ENCODE results near the gene NUDC. TPM values are rescaled to one million over a fixed set of nuclear protein-coding genes. Genes with fewer than 3 reads are reported as not detected.
"Not testable (repeated sequence)": the region's sequence is repeated elsewhere in the genome, so short reads cannot be mapped to it uniquely, and the experiment has no call there.

Gene NUDC
- 40.7 and 43.7 TPM in 2 replicates for polyA plus RNA-seq (2011; rRNA removed)
- polyA minus RNA-seq (2011; rRNA and poly(A)+ RNA removed), result 16.2 and 19.3 TPM in 2 replicates

DNA sequence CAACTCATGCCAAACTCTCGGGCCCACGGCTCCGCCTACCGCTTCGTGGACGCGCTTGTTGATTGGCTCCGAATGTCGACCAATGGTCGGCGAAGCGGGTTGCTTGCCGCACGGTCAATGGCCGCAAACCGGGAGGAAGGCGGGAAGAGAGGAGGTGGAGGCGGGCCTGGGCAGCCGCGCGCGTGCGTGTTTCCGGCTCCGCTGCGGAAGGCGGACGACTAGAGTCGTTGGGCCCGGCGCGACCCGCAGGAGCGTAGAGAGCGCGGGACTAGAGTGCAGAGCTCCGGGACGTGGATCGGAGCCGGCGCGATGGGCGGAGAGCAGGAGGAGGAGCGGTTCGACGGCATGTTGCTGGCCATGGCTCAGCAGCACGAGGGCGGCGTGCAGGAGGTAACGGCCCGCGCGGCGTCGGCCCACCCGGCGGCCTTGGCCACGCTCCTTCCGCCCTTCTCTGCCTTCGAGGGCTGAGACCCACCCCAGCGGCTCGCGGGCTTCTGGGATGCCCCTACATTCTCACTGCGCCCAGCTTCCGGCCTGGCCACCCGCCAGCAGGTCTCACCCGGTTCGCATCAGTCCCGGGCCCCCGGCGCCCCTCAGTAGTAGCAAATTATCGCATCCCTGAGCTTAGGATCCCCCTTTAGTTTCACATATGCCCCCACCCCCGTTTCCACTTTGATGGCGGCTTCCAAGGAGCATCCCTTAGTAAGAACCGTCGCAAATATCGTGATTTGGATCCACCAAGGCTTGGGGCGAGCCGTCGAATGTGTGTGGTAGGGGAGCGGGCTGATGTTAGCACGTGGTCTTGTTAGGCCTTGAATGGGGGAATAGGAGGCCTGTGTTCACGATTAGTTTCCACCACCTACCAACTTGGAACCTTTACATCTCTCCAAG, at the start of gene NUDC:
NUDC (plus strand) TSS at position 204 of the 891 bp plus-strand sequence; CDS start at position 310, 106 bp downstream.
- TF ChIP-seq CTCF (IDR thresholded peaks at IDR 0.05; ENCODE audit: insufficient read depth, low read depth, low read length), result no peak
- DNase-seq (ENCODE audit: low read depth), result peak; percentile 89

DNA sequence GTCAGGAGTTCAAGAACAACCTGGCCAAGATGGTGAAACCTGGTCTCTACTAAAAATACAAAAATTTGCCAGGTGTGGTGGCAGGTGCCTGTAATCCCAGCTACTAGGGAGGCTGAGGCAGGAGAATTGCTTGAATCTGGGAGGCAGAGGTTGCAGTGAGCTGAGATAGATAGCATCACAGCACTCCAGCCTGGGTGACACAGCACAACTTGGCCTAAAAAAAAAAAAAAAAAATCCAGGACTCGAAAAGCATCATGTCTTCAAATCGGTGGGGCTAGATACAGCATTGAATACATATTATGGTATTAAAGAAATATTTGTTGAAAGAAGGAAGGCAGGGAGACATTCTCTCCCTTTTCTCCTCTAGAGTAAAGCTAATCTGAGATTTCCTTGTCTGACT, 48.4 kb upstream of the NUDC start:
- H3K36me3 ChIP-seq (ENCODE audit: control insufficient read depth, insufficient read depth, low read length); CTCF ChIA-PET; H3K27me3 ChIP-seq (ENCODE audit: control insufficient read depth, insufficient read depth, low read length); POLR2A ChIA-PET; H3K4me3 ChIP-seq (ENCODE audit: low read depth, low read length); DNase-seq (ENCODE audit: low read depth): not testable (repeated sequence)

More for the DNA sequence above, at the start of gene NUDC:
- peaks cover 2% of the 10 kb centered on the region; the same call in 1 of the 2 replicates for H3K36me3 ChIP-seq (ENCODE audit: control insufficient read depth, insufficient read depth, low read length)
- ChIA-PET CTCF (interaction anchor here (0.6 kb wide), 1 partner anchor 25 kb away, joined by 3 read pairs; no protein-coding TSS in a partner anchor), POLR2A (interaction anchor here (1.0 kb wide), 1 partner anchor 21 kb away, joined by 3 read pairs; the partner anchor contains the start of gene GPATCH3)
- H3K4me3 ChIP-seq (ENCODE audit: low read depth, low read length), result peak within 1 kb of the TSS; percentile 100
- H3K27me3 ChIP-seq (ENCODE audit: control insufficient read depth, insufficient read depth, low read length), result no peaks in the 10 kb centered on the region

DNA sequence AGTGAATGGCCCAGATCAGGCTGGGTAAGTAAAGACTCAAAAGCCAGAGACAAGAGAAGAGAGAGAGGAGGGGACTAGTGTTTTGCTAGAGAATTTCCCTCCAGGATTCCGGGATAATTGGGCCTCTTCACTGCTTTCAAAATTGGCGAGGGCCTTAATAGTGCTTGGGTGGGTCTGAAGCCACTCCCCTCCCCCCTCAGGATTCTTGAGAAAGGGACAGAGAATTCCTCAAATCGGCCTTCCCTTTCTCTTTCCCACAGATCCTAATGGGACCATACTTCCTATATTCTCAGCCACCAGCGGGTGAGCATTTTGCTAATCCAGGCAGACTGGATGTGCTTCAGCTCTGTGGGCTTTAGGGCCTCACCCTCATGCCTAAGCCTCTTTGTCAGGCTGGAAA, 46.6 kb upstream of the NUDC start:
- Histone ChIP-seq H3K4me3 (ENCODE audit: low read depth, low read length) (no peak overlapping the region), H3K36me3 (ENCODE audit: control insufficient read depth, insufficient read depth, low read length) (peaks cover 11% of the 10 kb centered on the region), H3K27me3 (ENCODE audit: control insufficient read depth, insufficient read depth, low read length) (no peaks in the 10 kb centered on the region)
- TF ChIP-seq CTCF (IDR thresholded peaks at IDR 0.05; ENCODE audit: insufficient read depth, low read depth, low read length), result no peak
- POLR2A ChIA-PET, result no interaction called here
- no peak for DNase-seq (ENCODE audit: low read depth)
- CTCF ChIA-PET, result no interaction called here

- H3K4me3 ChIP-seq (ENCODE audit: low read depth, low read length), result no peak overlapping the region
- peaks cover 16% of the 10 kb centered on the region for H3K36me3 ChIP-seq (ENCODE audit: control insufficient read depth, insufficient read depth, low read length)
- TF ChIP-seq CTCF (IDR thresholded peaks at IDR 0.05; ENCODE audit: insufficient read depth, low read depth, low read length), result no peak
- H3K27me3 ChIP-seq (ENCODE audit: control insufficient read depth, insufficient read depth, low read length), result no peaks in the 10 kb centered on the region
- DNase-seq (ENCODE audit: low read depth), result no peak
- ChIA-PET POLR2A (no interaction called here), CTCF (interaction anchor here (1.4 to 3.8 kb wide), 8 partner anchors 9 to 275 kb away, joined by 3 to 22 read pairs (median 12); no protein-coding TSS in a partner anchor)
These were observed 44.2 kb upstream of the NUDC start for GRCh38 chr1:26877326-26877725.

DNA sequence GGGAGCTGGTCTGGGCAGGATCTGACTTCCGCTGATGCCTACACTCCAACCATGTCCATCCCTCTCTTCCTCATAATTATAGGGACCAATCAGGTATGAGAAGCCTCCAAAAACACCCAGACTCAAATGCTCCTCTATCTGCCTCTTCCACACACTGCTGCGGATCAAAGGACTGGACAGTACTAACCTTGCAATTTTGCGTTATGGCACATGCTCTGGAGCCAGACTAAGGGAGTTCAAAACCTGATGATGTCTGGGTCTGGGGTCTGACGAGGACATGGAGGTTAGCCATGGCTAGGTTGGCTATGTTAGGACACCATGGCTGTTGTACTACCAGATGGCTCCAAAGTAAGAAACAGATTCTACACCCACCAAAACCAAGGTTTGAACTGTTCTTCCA, 41.8 kb upstream of the NUDC start:
- ChIA-PET POLR2A (interaction anchor here (0.7 kb wide), 1 partner anchor 343 kb away, joined by 4 read pairs; no protein-coding TSS in a partner anchor), CTCF (interaction anchor here (0.8 to 2.4 kb wide), 5 partner anchors 9 to 29 kb away, joined by 3 to 10 read pairs (median 3); no protein-coding TSS in a partner anchor)
- Histone ChIP-seq H3K4me3 (ENCODE audit: low read depth, low read length) (no peak overlapping the region), H3K27me3 (ENCODE audit: control insufficient read depth, insufficient read depth, low read length) (no peaks in the 10 kb centered on the region), H3K36me3 (ENCODE audit: control insufficient read depth, insufficient read depth, low read length) (peaks cover 29% of the 10 kb centered on the region)
- DNase-seq (ENCODE audit: low read depth), result no peak
- TF ChIP-seq CTCF (IDR thresholded peaks at IDR 0.05; ENCODE audit: insufficient read depth, low read depth, low read length), result no peak

- POLR2A ChIA-PET; DNase-seq (ENCODE audit: low read depth); H3K4me3 ChIP-seq (ENCODE audit: low read depth, low read length); H3K27me3 ChIP-seq (ENCODE audit: control insufficient read depth, insufficient read depth, low read length): not testable (repeated sequence)
- peaks cover 38% of the 10 kb centered on the region for H3K36me3 ChIP-seq (ENCODE audit: control insufficient read depth, insufficient read depth, low read length)
- CTCF ChIA-PET, result interaction anchor here (0.7 to 2.5 kb wide), 6 partner anchors 10 to 169 kb away, joined by 3 to 7 read pairs (median 4); no protein-coding TSS in a partner anchor
These were observed 39.9 kb upstream of the NUDC start for GRCh38 chr1:26881611-26882010.
